GM18505 (cell line): Measurements from ENCODE around the gene KRTAP5-3.
A peak's percentile ranks its signal among the peaks of the same experiment; 100 is the strongest.

ENCODE experiments used
- ATAC-seq: cut with Tn5 transposase; IDR thresholded peaks from one replicate; pipeline ENCODE4 v1.9.1; 2021; ENCODE audit not compliant: unreplicated experiment
- POLR2A ChIP-seq: IDR thresholded peaks from 4 replicates; pipeline ENCODE4 v1.6.1; 2011; ENCODE audit warnings: borderline replicate concordance; ENCODE audit not compliant: insufficient read depth, insufficient read length; ENCODE audit errors: extremely low read depth

Gene KRTAP5-3, protein sequence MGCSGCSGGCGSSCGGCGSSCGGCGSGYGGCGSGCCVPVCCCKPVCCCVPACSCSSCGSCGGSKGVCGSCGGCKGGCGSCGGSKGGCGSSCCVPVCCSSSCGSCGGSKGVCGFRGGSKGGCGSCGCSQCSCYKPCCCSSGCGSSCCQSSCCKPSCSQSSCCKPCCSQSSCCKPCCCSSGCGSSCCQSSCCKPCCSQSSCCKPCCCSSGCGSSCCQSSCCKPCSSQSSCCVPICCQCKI

DNA sequence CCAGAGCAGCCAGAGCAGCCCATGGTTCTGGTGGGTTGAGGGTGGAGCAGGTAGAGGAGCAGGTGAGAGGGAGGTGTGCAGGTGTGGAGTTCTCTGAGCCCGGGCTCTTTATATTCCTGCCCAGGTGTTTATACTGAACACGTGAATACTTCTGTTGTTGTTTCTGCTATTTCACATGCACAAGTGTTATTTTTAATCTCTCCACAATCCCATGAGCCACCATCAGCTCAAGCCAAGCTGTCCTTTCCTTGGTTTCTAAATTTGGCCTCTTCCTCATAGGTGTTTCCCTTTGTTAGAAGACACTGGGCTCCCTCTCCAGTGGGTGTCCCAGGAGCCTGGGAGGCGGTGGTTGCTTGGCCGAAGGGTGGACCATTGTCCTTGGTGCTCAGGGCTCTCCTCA is at the start of gene KRTAP5-3:
Gene KRTAP5-3, minus strand, starts transcription at position 101 of the 400 bp plus-strand sequence. Its CDS starts 78 bp downstream, at position 23.
- no peak for TF ChIP-seq POLR2A
- ATAC-seq, result no peak

DNA sequence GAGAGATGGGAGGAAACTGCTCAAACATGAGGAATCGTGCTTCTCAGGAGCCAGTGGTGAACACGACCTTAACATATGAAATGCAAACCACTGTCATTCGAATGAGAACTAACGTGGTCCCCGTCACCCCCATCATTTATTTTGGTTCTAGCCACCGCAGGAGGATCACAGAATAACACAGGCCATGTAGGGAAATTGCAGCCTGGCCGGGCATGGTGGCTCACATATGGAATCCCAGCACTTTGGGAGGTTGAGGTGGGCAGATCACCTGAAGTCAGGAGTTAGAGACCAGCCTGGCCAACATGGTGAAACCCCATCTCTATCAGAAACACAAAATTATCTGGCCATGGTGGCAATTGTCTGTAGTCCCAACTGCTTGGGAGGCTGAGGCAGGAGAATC is 48.4 kb upstream of the KRTAP5-3 start:
- ATAC-seq, result no peak
- no peak for TF ChIP-seq POLR2A

DNA sequence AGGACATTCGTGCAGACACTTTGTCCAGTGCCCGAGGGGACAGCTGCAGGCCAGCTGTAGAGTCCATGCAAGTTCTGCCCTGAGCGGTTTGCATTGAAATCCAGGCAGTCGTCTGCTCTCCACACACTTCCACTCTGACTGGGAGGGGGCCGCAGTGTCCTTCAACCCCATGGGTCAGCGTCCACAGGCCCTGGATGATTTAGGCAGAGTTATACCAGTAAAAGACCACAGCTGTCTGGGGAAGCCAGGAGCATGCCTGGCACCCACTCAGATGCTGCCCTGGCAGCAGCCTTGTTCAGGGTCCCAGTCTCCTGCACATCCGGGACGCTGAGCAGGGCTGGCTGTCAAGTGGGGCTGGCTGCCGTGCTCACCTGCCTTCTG is 47.8 kb upstream of the KRTAP5-3 start:
- no peak for ATAC-seq
- no peak for TF ChIP-seq POLR2A

DNA sequence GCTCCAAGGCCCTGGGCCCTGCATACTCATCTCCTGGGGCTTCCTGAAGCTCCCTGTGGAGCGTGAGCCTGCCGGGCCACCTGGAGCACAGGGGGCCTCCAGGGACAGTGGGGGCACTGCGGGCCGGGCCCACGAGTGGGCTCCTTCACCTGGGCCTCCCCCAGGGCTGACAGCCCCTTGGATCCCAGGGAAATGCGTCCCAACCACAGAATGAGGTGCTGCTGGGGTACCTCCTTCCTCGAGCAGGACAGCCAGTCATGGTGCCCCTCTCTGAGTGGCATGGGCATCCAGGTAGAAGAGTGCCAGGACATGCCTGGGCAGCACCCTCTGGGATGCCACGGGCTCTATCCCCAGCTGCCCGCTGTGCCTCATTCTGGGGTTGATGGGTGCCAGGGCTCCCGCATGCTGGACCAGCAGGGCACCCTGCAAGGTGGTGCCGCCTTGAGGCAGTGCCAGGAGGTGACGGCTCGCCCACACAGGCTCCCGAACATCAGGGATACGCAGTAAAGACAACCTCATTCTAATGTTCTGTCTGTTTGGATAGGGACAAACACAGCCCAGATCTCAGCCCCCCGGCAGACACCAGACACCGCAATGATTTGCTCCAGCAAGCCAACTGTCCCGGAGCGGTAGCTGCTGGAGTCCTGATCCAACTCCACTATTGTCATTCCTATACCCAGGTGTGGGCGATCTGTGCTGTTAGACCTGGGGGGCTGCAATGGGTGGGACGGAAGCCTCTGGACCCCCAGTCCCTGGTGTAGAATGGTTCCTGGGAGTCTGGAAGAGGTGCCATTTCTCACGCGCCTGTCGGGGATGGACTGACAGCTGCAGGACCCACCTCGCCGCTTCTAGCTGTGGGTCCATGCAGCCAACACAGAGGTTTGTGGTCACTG is 47.2 kb upstream of the KRTAP5-3 start:
- ATAC-seq, result no peak
- TF ChIP-seq POLR2A, result no peak

DNA sequence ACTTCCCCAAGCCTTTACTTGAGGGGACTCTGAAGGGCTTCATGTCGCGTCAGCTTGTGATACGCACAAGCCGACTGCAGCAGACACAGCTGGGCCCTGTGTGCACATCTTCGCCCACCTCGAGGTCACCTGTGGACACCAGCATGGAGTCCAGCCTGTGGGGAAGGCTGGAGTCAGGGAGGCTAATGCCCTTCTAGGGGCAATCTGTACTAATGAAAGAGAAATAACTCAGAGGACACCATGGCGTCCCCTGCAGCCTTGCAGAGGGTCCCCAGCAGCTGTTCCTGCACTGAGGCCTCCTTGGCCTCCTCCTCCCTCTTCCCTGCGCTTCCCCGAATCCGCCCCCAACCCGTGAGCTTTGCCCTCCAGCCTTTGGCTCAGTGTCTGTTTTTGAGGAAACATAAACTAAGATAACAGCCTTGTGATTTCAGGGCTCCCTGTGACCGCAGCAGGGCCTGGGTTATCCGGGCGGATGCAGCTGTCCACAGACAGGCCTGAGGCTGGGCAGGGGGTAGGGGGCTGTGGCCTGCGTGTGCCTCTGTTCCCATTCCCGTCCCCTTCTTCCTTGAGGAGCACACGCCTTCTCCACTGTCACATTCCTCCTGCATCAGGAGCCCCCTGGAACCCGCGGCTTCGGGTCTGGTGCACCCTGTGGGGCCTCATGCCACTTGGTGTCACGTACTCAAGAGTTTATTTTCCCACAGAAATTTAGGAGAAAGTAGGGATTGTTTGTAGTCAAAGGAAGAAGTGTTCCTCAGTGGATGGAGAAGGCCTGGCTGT is 46.3 kb upstream of the KRTAP5-3 start:
- no peak for TF ChIP-seq POLR2A
- no peak for ATAC-seq

DNA sequence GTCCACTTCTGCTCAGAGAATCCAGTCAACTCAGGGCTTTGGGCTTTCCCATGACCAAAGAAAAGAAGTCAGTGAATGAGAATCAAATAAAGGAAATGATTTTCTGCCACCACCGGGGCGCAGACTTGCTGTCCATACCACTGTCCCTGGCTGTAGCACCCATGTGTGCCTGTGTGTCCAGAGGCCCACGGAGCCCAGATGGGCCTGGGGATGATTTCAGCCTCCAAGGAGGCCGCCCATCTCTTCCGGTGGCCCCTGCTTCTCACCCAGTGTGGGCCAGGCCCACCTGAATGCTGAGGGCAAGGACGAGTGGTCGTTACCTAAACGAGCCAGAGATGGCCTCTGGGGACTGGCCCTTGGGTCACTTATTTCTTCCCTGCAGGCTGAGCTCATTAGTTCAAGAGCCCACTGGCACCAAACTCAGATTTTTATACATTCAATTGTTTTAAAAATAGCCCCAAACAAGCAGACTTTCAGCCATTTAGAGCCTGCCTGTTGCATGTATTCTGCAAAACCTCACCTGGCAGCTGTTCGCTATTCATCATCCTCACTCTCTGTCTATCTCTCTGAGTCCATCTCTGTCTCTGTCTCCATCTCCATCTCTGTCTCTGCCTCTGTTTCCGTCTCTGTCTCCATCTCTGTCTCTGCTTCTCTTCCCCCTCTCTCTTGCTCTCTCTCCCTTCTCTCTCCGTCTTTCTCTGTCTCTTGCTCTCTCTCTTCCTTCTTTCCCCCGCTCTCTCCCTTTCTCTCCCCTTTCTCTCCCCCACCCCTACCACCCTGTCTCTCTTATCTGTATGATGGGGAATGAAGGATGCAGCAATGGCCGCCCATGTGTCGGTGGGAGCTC is 45.5 kb upstream of the KRTAP5-3 start:
- TF ChIP-seq POLR2A, result no peak
- no peak for ATAC-seq

DNA sequence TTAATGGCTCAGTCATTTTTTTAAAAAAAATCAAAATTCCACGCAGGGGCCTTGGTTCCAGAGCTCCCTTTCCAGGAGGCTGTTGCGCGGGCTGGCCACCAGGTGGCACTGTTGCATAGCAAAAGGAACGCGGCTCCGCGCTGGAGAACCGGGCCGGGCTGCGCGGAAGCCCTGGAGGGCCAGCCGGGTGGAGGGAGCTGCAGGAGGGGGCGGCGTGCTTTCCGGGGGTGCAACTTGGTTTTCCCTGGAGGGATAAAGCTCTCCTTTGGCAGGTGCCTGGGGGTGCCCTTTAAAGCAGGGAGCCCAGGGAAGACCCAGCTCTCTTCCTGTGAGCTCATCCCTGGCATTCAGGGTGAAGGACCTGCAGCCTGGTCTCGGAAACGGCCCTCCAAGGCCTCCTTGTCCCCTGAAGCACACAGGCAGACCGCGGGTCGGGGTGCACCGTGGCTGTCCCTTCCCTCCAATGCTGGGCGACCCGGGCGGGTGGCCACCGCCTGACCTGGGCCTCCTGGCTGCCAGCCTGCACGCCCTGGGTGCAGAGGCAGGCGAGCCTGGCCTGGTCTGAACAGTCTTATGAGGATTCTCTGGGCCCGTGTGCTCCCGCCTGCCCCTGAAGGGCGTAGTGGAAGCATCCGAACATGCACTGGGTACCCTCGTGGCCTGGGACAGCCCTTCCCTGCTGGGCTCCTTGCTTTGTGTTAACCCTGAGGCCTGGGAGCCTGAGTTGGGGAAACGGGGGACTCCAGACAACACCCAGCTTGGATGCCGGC is 44.7 kb upstream of the KRTAP5-3 start:
- ATAC-seq, result peak; percentile 59

DNA sequence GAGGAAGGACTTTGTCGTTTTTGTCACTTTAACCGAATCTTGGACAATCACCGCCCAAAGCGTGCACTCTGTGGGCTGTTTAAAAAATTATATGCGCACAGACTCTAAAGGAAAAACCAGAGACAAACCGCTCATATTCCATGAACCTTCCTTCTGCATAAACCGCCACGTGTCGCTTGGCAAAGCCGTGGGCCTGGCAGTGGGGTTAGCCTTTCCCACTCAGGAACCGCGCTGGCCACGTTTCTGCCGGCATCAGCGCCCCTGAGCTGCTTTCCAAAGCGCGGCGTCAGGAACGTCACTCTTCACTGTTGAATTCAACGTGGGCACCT is 44.1 kb upstream of the KRTAP5-3 start:
- ATAC-seq, result no peak
- no peak for TF ChIP-seq POLR2A

More for the DNA sequence above, 44.7 kb upstream of the KRTAP5-3 start:
- no peak for TF ChIP-seq POLR2A

DNA sequence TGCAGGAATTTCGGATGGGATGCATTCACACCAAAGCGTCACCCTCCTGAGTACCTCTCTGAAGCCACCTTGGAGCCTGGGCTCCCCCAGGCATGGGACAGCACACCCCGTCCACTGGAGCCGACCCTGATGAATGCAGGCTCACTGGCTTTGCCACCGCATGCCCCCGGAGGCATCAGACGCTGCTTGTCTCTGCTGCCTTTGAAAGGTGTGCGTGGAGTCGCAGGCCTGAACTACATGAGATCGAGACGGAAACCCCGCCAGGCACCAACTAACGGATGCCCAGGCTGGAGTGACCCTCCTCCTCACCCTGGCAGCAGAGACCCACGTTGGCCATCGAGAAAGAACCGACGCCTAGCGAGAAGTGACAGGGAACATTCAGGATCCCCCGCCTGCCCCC is 43.8 kb upstream of the KRTAP5-3 start:
- ATAC-seq, result no peak
- no peak for TF ChIP-seq POLR2A

DNA sequence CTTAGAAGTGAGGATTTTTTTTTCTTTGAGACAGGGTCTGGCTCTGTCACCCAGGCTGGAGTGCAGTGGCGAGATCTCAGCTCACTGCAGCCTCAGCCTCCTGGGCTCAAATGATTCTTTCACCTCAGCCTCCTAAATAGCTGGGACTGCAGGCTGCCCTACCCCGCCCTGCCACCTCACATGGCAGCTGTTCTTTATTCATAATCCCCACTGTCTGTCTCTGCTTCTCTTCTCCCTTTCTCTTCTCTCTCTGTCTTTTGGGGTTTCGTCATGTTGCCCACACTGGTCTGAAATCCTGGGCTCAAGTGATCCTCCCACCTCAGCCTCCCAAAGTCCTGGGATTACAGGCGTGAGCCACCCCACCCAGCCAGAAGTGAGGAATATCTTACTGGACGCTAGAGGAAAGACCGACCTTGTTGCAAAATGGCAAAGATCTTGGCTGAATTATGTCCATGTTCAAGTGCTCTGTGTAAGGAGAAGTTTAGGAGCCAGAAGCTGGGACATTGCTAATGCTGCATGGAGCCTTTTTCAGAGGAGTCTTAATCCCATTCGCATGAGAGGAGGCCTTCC is 43.2 kb upstream of the KRTAP5-3 start:
- TF ChIP-seq POLR2A, result no peak

DNA sequence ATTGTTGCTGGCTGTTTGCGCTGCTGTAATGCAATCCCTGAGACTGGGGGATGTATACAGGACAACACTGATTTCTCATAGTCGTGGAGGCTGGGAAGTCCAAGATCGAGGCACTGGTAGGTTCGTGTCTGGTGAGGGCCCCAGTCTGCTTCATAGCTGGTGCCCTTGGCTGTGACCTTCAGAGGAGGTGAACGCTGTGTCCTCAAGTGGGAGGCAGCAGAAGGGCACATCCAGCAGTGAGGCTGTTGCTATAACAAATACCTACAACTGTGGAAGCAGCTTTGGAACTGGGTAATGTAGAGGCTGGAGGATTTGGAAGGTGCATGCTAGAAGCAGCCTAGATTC is 42.6 kb upstream of the KRTAP5-3 start:
- no peak for ATAC-seq
- no peak for TF ChIP-seq POLR2A

More for the DNA sequence above, 43.2 kb upstream of the KRTAP5-3 start:
- ATAC-seq, result no peak
